Tongue (tissue), 2 donors: ENCODE results near the gene KDF1. TPM values are rescaled to one million over a fixed set of nuclear protein-coding genes. Genes with fewer than 3 reads are reported as not detected.
"Not testable (repeated sequence)": the region's sequence is repeated elsewhere in the genome, so short reads cannot be mapped to it uniquely, and the experiment has no call there.

ENCODE experiments used
- DNase-seq: peaks from one replicate; pipeline ENCODE4 v3.0.0-alpha.2; 2015
- total RNA-seq: library from RNA; depleted of rRNA; stranded (reverse); fragments of >200 nt; gene quantifications from one replicate; pipeline ENCODE4 v1.2.3, GENCODE V29; 2014

Gene KDF1
- total RNA-seq, 1 donor from 2014 or later, result 2.3 TPM

DNA sequence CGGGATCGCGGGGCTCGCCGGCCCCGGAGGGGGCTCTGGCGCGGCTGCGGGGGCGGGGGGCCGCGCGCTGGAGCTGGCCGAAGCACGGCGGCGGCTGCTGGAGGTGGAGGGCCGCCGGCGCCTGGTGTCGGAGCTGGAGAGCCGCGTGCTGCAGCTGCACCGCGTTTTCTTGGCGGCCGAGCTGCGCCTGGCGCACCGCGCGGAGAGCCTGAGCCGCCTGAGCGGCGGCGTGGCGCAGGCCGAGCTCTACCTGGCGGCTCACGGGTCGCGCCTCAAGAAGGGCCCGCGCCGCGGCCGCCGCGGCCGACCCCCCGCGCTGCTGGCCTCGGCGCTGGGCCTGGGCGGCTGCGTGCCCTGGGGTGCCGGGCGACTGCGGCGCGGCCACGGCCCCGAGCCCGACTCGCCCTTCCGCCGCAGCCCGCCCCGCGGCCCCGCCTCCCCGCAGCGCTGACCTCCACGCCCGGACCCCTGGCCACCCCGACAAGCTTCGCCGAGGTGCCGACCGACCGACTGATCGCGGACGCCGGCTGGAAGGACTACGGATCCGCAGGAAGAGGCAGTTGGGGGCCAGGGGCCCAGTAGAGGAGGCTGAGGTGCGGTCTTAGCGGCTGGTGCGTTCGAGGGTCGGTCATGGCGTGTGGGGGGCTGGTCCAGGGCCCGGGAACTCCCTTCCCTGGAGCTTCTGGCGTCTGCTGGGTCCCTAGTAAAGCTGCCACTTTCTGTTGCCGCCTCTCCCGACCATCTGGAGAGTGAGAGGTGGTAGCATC, 33.9 kb upstream of the KDF1 start:
- DNase-seq, result peak; percentile 40

DNA sequence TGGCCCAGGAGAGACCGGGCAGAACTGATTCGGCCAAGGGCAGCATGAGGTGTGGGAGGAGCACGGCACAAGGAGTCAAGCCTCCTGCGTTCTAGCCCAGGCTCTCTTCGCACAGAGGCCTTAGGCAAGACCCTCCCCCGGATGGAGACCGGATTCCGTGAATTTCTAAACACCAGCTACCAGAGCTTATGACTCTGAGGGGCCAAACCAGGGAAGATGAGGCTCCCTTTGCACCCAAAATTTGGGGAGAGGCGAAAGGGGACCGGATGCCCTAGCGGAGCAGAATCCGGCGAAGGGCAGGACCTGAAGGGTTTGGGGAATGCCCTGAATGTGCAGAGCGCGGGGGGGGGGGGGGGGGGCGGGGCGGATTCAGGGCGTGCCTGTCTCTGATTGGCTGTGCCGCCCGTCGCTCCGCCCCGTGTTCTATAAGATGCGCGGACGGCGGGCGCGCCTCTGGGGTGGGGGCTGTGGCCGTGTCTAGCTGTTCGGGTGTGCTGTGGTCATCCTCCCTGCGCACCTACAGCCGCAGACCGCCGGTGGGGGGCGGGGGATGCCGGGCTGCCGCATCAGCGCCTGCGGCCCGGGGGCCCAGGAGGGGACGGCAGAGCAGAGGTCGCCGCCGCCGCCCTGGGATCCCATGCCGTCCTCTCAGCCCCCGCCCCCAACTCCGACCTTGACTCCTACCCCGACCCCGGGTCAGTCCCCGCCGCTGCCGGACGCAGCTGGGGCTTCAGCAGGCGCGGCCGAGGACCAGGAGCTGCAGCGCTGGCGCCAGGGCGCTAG, 33.2 kb upstream of the KDF1 start, which contains the start of gene TRNP1:
TRNP1 (plus strand) TSS at position 456 of the 783 bp plus-strand sequence; CDS start at position 551, 95 bp downstream.
- peak; percentile 84 for DNase-seq

DNA sequence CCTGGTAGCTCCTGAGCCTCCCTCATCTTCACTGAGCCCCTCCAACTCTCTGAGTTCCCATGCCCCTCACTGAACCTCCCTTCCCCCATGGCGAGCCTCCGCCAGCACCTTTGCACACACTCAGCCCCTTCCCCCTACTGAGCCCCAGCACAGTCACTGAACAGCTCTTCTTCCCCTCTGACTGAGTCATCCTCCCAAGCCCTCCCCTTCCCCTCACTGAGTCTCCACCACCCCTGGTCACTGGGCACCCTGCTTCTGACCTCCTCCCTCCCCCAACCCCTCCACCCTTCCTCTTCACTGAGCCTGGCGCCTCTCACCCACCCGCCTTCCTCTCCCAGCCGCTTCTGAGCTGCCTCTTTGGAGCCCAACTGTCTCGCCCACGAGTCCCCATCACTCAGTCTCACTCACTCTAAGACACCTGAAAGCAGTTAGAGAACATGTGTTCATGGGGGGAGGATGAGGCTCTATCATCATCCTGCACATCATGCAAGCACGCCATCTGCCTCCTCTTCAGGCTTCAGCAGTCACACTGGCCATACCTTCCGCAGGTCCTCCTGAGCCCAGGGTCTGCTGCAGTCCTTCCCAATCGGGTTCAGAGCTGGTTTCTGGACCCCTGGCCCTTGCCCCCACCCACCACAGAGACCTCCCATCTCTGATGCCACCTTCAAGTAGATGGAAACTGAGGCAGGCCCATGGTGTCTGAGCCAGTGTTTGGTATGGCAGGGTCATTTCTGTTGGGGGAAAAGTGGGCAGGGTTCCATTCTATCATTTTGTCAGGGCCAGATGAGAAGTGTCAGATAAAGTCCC, 31.2 kb upstream of the KDF1 start:
- no peak for DNase-seq

DNA sequence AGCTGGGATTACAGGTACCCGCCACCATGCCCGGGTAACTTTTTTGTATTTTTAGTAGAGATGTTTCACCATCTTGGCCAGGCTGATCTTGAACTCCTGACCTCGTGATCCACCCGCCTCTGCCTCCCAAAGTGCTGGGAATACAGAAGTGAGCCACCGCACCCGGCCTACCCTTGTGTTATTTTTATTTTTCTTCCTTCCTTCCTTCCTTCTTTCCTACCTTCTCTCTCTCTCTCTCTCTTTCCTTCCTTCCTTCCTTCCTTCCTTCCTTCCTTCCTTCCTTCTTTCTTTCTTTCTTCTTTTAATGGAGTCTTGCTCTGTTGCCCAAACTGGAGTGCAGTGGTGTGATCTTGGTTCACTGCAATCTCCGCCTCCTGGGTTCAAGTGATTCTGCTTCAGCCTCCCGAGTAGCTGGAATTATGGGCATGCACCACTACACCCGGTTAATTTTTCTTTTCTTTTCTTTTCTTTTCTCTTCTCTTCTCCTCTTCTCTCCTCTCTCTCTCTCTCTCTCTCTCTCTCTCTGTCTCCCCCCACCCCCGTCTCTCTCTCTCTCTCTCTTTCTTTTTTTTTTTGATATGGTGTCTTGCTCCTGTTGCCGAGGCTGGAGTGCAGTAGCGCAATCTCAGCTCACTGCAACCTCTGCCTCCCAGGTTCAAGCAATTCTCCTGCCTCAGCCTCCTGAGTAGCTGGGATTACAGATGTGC, 29.3 kb upstream of the KDF1 start:
- not testable (repeated sequence) for DNase-seq

DNA sequence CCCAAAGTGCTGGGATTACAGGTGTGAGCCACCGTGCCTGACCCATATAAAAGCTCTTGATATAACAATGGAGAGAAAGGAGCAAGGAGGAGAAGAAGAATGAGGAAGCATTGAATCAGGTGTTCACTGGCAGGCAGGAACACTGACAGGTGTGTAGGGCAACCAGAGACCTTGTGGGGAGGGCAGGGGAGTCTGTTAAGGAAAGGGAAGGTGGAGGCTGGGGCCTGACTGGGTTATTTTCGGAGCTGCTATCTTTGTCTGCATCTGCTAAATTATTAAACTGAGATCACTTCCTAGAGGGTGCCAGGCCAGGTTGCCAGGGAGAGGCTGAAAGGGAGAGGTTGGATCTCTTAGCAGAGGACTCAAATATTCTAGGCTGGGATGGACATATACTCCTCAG, 26.4 kb upstream of the KDF1 start:
- no peak for DNase-seq

DNA sequence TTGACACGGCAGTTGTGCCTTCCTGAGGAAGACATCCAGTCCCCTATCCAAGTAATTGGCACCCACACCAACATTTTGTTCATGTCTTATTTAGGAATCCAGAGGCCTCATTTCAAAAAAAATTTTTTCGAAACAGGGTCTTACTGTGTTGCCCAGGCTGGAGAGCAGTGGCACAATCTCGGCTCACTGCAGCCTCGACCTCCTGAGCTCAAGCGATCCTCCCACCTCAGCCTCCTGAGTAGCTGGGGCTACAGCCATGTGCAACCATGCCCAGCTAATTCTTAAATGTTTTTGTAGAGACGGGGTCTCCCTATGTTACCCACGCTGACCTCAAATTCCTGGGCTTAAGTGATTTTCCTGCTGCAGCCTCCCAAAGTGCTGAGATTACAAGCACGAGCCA, 24.0 kb upstream of the KDF1 start:
- DNase-seq, result no peak

DNA sequence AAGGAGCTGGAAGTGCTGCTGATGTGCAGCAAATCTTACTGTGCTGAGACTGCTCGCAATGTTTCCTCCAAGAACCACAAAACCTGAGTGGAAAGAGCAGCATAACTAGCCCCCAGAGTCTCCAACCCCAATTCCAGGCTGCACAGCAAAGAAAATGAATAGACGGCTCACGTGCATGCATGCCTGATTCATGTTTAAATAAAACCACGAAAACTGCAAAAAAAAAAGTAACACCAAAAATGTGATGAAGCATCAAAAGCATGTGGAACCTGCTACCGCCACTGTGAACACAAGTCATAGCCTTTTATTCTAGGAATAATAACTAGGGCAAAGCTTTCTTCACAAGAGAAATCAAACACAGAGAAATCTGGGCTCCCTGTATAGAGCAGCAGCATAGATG, 23.6 kb upstream of the KDF1 start:
- no peak for DNase-seq

DNA sequence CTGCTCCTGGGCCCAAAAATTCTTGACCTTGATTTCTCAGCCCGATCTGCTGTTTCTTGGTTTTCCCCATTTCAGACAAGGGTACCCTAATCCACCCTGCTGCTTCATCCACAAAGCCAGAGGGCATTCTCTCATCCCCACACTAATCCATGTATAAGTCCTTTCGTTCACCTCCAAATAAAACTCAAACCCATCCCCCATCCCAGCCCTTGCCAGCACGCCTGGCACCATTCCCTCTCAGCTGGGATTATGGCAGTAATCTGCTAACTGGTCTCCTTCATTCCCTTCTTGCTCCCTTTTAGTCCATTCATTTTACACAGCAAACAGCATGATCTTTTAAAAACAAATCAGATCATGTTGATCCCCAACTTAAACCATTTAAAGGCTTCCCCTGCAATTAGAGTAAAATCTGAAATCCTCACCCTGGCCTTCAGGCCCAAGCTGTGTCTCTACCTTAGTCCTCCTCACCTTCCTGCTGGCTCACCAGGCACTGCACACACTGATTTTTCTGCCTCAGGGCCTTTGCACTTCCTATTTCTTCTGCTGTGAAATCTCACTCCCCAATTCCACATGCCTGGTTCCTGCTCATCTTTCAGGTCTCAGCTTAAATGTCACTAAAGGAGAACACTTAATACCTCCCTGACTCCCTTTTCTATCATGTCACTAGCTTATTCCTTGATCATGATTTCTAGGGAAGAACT, 21.0 kb upstream of the KDF1 start:
- DNase-seq, result no peak

DNA sequence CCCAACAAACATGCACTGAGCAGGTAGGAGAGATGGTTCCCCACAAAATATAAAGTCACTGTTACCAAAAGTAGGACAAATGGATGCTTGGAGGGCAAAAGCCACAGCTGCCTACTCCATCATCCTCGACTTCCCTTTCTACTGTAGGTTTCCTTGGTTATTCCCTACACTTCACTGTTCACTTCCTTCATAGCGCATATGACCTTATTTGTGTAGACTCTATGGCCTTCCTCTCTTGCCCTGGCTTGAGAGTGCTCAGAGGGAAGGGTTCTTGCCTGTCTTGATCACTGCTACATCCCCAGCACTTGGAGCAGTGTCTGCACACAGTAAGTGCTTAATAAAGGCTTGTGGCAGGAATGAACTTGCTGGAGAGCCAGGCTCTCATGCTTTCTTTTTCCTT, 18.6 kb upstream of the KDF1 start:
- no peak for DNase-seq

DNA sequence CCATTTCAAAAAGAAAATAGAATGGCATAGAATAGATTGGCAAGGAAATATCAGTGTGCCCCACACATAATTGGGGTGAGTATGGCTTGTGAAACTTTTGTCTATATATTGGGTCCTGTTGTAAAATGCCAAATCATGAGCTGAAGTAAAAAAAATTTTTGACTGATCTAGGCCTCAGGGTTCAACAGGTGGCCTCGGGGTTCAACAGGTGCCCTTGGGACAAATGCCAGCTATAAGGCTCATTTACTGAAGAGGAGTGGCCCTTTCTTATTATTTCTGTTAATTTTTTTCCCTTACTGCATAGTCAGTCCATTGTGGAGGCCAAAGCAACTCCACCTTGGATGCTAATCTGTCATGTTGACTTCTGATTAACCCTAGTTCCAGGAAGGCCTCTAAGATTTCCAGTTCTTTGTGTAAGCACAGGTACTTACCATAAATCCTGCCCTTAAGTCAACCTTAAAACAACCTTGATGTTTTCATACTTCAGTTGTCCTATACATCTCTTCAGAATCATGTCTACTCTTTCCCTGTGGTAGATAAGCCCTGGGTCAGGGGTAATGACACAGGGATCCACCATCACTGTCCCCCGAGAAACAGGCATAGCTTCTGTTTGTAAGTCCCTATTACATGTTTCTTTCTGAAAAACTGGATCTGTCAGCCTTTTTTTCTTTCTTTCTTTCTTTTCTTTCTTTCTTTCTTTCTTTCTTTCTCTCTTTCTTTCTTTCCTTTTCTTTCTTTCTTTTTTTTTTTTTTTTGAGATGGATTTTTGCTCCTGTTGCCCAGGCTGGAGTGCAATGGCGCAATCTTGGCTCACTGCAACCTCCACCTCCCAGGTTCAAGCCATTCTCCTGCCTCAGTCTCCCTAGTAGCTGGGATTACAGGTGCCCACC, 16.6 kb upstream of the KDF1 start:
- DNase-seq, result no peak

DNA sequence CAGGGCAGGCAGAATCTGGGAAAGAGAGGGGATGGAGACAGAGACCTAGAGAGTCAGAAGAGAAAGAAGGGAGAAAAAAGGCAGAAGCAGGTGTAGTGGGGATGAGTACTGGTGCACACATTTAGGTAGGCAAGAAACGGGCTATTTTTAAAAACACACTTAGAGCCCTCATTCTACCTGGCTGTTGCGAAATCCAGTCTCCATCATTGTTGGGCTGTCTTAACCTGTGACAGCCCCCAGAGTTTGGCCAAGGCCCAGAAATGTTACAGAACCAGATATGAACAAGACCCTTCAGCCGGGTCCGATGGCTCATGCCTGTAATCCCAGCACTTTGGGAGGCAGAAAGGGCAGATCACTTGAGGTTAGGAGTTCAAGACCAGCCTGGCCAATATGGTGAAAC, 12.6 kb upstream of the KDF1 start:
- no peak for DNase-seq

DNA sequence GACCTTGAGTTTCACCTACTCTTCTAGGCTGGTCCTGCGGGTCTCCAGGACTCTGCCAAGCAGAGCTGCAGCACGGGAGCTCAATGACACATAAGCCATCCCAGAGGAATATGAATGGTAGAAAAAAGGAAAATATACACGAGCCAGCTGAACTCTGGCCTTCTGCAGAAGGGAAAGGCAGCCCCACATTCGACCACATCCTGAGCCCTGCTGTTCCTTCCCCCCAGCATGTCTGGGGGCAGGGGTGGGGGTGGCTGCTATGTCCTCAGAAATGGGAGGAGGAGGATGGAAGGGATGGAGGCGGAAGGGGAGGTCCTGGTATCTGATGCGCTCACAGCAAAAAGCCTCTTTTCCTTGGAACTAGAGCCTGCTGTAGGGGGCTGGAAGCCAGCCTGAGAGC, 12.1 kb upstream of the KDF1 start:
- DNase-seq, result no peak

DNA sequence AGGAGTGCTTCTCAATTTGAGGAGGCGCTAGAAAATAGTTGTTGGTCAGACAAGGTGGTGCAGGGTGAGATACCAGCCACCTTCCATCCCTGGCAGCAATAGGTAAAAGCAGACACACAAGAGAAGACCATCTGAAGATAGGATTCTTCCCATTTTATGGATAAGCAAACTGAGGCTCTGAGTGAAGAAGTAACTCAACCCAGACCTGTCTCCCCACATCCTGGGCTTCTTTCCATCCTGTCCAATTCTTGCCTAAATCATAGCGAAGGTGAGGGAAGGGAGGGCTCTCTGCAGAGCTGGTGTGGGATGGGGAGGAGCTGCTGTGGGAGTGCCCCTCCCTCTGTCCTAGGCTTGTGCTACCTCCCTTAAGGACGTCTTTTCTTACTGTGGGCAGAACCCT, 11.3 kb upstream of the KDF1 start:
- DNase-seq, result no peak

DNA sequence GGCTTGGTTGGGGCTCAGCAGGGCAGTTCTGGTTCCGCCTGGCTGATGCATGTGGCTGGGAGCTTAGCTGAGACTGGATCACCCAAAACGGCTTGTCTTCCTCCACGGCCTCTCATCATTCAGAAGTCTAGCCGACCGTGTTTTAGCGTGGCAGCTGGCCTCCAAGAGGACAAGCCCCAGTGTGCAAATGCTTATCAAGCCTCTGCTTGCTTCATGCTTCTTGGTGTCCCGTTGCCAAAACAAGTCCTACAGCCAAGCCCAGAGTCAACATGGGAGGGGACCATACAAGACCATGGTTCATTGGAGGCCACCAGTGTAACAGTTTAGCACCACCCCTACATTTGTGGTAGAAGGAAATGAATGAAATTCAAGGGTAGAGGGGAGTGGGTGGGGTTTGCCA, 10.5 kb upstream of the KDF1 start:
- peak; percentile 60 for DNase-seq

DNA sequence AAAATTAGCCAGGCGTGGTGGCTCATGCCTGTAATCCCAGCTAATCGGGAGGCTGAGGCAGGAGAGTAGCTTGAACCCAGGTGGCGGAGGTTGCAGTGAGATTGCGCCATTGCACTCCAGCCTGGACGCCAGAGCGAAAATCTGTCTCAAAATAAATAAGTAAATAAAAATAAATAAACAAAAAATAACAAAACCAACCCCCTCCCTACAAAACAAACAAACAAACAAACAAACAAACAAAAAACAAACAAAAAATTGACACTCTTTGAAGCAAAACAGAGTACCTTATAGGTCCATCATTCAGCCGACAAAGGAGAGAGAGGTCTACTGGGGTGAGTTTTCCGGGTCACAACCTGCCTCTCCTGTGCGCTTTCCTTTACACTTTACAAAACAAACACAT, 5.4 kb upstream of the KDF1 start:
- DNase-seq, result no peak

DNA sequence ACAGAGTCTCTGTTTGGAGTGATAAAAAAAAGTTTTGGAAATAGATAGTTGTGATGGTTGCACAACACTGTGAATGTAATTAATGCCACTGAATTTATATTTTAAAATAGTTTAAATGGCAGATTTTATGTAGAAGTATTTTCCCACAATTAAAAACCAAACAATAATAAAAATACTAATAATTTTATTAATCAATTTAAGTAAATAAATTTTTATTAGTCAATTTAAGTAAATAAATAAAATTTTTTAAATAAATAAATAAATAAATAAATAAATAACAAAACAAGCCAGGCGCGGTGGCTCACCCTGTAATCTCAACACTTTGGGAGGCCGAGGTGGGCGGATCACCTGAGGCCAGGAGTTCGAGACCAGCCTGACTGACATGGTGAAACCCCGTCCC, 4.9 kb upstream of the KDF1 start:
- DNase-seq, result no peak

DNA sequence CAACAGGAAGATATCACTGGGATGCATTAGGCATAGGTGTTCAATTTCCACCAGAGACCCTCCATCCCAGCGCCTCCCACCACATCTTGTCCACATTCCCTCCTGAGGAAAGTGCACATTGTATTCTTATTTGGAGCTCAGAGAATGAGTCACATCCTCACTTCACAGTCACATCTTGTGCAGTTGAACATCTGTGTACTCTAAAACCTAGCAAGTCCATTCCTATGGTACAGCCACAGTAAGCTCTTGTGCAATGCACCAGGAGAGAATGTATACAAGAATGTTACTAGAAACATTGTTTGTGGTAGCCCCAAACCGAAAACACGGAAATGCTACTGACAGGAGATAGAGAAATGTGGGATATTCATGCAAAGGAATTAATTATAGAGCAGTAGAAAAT, 1.6 kb upstream of the KDF1 start:
- DNase-seq, result no peak

DNA sequence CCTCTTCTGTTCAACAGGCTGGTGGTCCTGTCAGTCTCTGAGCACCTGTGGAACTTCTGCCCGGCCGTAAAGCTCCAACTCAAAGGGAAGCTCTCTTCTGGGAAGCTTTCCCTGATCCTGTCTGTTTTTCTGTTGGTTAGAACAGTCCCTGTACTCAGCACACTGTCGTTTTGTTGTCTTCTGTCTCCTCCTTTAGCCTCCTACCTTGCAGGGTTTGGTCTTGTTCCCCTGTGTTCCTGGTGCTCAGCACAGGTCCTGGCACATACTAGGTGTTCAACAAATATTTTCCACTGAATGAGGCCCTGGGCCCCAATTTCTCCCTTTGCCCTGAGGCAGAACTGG, 328 bp upstream of the KDF1 start:
- no peak for DNase-seq

DNA sequence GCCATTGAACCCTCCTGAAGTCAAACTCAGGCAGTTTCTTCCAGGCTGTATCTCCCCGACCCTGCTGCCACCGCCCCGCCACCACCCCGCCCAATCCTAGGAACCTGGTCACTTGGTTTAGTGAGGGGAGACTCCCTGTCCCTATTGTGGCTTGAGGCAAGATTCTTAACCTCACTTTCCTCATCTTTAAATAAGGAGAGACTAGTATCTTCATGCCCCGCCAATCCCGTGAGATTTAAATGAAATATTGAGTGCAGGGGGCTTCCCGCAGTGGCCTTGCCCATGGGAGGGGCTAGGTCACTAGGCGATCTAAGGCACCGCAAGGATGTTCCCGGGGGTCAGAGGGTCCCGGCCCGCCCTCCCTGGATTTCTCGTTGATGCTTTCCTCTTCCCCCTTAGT, 998 bp downstream of the KDF1 start:
- no peak for DNase-seq

DNA sequence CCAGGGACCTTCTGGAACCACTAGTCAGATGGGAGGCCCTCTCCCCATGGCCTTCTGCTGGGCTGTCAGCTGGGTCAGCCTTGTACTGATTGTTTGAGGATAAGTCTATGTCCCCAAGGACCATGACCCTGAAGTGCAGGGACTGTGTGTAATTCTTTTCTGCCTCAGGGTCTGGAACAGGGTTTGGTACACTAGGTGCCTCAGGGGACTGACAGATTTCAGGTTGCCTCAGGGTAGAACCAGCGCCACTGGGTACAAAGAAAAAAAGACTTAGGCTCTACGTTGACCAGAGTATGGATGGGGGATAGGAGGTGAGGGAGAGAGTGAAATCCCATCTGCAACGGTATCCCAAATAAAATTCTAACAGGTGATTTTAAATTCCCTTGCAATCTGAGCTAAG, 3.0 kb downstream of the KDF1 start:
- no peak for DNase-seq

DNA sequence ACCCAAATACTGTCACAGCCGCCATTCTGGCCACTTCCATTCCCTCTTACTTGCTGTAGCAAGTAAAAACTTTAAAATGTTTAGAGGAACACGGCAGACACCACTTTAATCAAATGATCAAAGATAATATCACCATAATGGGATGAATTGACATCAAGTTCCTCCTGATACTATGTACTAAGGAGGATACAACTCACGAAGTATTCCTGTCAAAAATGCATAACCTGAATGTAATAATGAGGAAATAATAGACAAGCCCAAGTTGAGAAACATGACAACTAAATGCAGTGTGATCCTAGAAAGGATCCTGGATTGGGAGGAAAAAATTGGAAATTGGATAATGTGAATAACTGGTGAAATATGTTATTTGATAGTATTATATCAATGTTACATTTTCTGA, 3.9 kb downstream of the KDF1 start:
- no peak for DNase-seq
